Stimulated activated CD8-positive, alpha-beta memory T cell treated with anti-CD3 and anti-CD28 coated beads, Interleukin-7, amount 100 ng/mL, for 24 hours (primary cell): ENCODE measurements around the gene PKHD1.

Experiments
- DNase-seq: peaks from one replicate; pipeline ENCODE4 v3.0.0-alpha.2; 2020; ENCODE audit warnings: low read depth

PKHD1 gene

GRCh38 chr6:51684603-51685002, 402.8 kb downstream of the PKHD1 start:
- DNase-seq = no peak

GRCh38 chr6:51684038-51684437, 403.4 kb downstream of the PKHD1 start:
- no peak for DNase-seq

- DNase-seq = no peak
Observed at GRCh38 chr6:51678905-51679620, 408.4 kb downstream of the PKHD1 start.

- DNase-seq = no peak
Observed at GRCh38 chr6:51678274-51678673, 409.1 kb downstream of the PKHD1 start.

- DNase-seq = no peak
Observed at GRCh38 chr6:51675922-51676275, 411.5 kb downstream of the PKHD1 start.

GRCh38 chr6:51675020-51675921, 412.1 kb downstream of the PKHD1 start:
- DNase-seq = no peak

- DNase-seq = no peak
Observed at GRCh38 chr6:51663525-51663924, 423.9 kb downstream of the PKHD1 start.

- no peak for DNase-seq
Observed at GRCh38 chr6:51660767-51661166, 426.6 kb downstream of the PKHD1 start.

- no peak for DNase-seq
Observed at GRCh38 chr6:51657491-51657890, 429.9 kb downstream of the PKHD1 start.

- DNase-seq = no peak
Observed at GRCh38 chr6:51655517-51655916, 431.9 kb downstream of the PKHD1 start.

- no peak for DNase-seq
Observed at GRCh38 chr6:51654647-51655046, 432.8 kb downstream of the PKHD1 start.

- no peak for DNase-seq
Observed at GRCh38 chr6:51651132-51651817, 436.1 kb downstream of the PKHD1 start.

- DNase-seq = no peak
Observed at GRCh38 chr6:51648774-51649173, 438.6 kb downstream of the PKHD1 start.

- DNase-seq = no peak
Observed at GRCh38 chr6:51648236-51648635, 439.2 kb downstream of the PKHD1 start.

GRCh38 chr6:51644426-51644825, 443.0 kb downstream of the PKHD1 start:
- DNase-seq = no peak

- DNase-seq = no peak
Observed at GRCh38 chr6:51640021-51640420, 447.4 kb downstream of the PKHD1 start.

GRCh38 chr6:51633424-51633823, 454.0 kb downstream of the PKHD1 start:
- no peak for DNase-seq

- DNase-seq = no peak
Observed at GRCh38 chr6:51630011-51630410, 457.4 kb downstream of the PKHD1 start.

GRCh38 chr6:51626391-51626790, 461.0 kb downstream of the PKHD1 start:
- no peak for DNase-seq

- no peak for DNase-seq
Observed at GRCh38 chr6:51625566-51625965, 461.8 kb downstream of the PKHD1 start.

- no peak for DNase-seq
Observed at GRCh38 chr6:51620971-51621370, 466.4 kb downstream of the PKHD1 start.

GRCh38 chr6:51619042-51619799, 468.2 kb downstream of the PKHD1 start:
- DNase-seq = no peak
